Gastroesophageal sphincter (tissue), 3 donors: ENCODE data around the gene IL22RA1.

Experiments used
- CTCF ChIP-seq, 4 experiments: fragments of 200-600 bp in 2 of 4; fragments of 450-650 bp in 2 of 4; sonication (generic) in 1 of 4; IDR thresholded peaks; one replicate each; pipeline ENCODE4 v1.5.1; 2017 to 2019; ENCODE audit warnings: antibody characterized with exemption in 4 of 4, mild to moderate bottlenecking in 2 of 4, moderate library complexity in 2 of 4
- POLR2A ChIP-seq, 2 donors: fragments of 450-650 bp; IDR thresholded peaks; one replicate each; pipeline ENCODE4 v1.6.1; 2017; ENCODE audit warnings: antibody characterized with exemption in 2 of 2, mild to moderate bottlenecking in 2 of 2, moderate library complexity in 1 of 2
- POLR2AphosphoS5 ChIP-seq: sonication (generic); formaldehyde crosslinking; IDR thresholded peaks from one replicate; pipeline ENCODE4 v1.6.1; 2017; ENCODE audit warnings: antibody characterized with exemption

- no peak for TF ChIP-seq CTCF (IDR thresholded peaks at IDR 0.05)
- TF ChIP-seq POLR2A (IDR thresholded peaks at IDR 0.05) = no peak
- no peak for TF ChIP-seq POLR2AphosphoS5
Observed at GRCh38 chr1:24162201-24162600, 19.3 kb upstream of the IL22RA1 start.
